ENCODE data around the gene RICTOR. TPM values are rescaled to one million over a fixed set of nuclear protein-coding genes. Genes with fewer than 3 reads are reported as not detected.

RICTOR gene
- total and polyA plus RNA-seq, 2 of the 4 experiments (the other 2 are of a cell fraction) = 4.1 to 35.7 TPM

- Histone ChIP-seq H3K4ac (ENCODE audit: low read depth, low read length) (no peak overlapping the region), H3K9me1 (ENCODE audit: insufficient read depth, low read length) (peaks cover 16% of the 10 kb centered on the region), H2AFZ (replicated peaks; ENCODE audit: low read length, poor library complexity) (no peak overlapping the region), H2BK5ac (ENCODE audit: low read depth, low read length, poor library complexity, severe bottlenecking) (no peak overlapping the region), H4K5ac (ENCODE audit: low read depth, low read length) (no peak overlapping the region), H2AK9ac (replicated peaks; ENCODE audit: low read depth, low read length, poor library complexity) (no peak overlapping the region), H2BK15ac (ENCODE audit: low read depth, low read length) (no peak overlapping the region), H3K14ac (replicated peaks; ENCODE audit: low read depth, low read length) (no peak overlapping the region), H3K4me2 (ENCODE audit: low read depth, low read length) (no peak overlapping the region), H2BK120ac (ENCODE audit: low read depth, low read length) (no peak overlapping the region), H3K9ac (ENCODE audit: low read depth, low read length) (no peak overlapping the region), H3K4me3 (ENCODE audit: insufficient read depth, low read depth, low read length) (no peak overlapping the region), H2BK20ac (ENCODE audit: low read depth, low read length) (no peak overlapping the region), H4K91ac (ENCODE audit: insufficient read depth, low read depth, low read length) (no peak overlapping the region), H3K4me1 (ENCODE audit: control insufficient read depth, insufficient read depth, low read length) (no peaks in the 10 kb centered on the region), H3K36me3 (ENCODE audit: control insufficient read depth, insufficient read depth, low read length) (peaks cover 60% of the 10 kb centered on the region), H3K9me3 (ENCODE audit: control insufficient read depth, insufficient read depth, low read length) (no peaks in the 10 kb centered on the region), H4K8ac (ENCODE audit: low read depth in 2 of 2, low read length in 2 of 2) (no peak overlapping the region), H2AK5ac (ENCODE audit: low read depth, low read length) (no peak overlapping the region), H3K27ac (ENCODE audit: insufficient read depth, low read length) (no peak overlapping the region), H3K18ac (ENCODE audit: low read depth, low read length) (no peak overlapping the region), H3K23ac (ENCODE audit: low read depth, low read length) (no peak overlapping the region), H3K56ac (ENCODE audit: extremely low read depth, insufficient read depth, low read length) (no peak overlapping the region), H3K27me3 (ENCODE audit: control insufficient read depth, insufficient read depth, low read length) (no peaks in the 10 kb centered on the region), H4K20me1 (ENCODE audit: insufficient read depth, low read length) (peaks cover 10% of the 10 kb centered on the region; the same call in 1 of the 2 replicates), H3K79me1 (ENCODE audit: low read depth in 1 of 2, low read length in 2 of 2) (peaks cover 10 to 34% of the 10 kb centered on the region in 2 experiments)
- intact Hi-C loops (cut with micrococcal nuclease) = no loop called here
- dilution Hi-C loops (cut with HindIII; ENCODE audit: low sequenced_read_pairs, unreplicated experiment) = no loop called here
- DNase-seq = no peak
- WGBS, 2 experiments (ENCODE audit: extremely low coverage in 2 of 2, insufficient read length in 1 of 2) = 100% methylated on average over 2 of the region's 8 CpGs; no CpG with 5 or more reads in 1 of the 2 experiments
- TF ChIP-seq MXI1 (IDR thresholded peaks at IDR 0.05; ENCODE audit: borderline replicate concordance, low read depth, low read length) (no peak), MAZ (IDR thresholded peaks at IDR 0.05; ENCODE audit: borderline replicate concordance, low read depth, low read length) (no peak), CHD1 (IDR thresholded peaks at IDR 0.05; ENCODE audit: low read depth, low read length) (no peak), USF2 (IDR thresholded peaks at IDR 0.05; ENCODE audit: low read depth, low read length) (no peak), BHLHE40 (IDR thresholded peaks at IDR 0.05; ENCODE audit: low read depth, low read length) (no peak), RCOR1 (IDR thresholded peaks at IDR 0.05; ENCODE audit: insufficient replicate concordance, low read length) (no peak), ELK1 (IDR thresholded peaks at IDR 0.05; ENCODE audit: borderline replicate concordance, low read depth, low read length) (no peak), RAD21 (IDR thresholded peaks at IDR 0.05; ENCODE audit: low read length) (no peak), FOS (IDR thresholded peaks at IDR 0.05; ENCODE audit: low read depth, low read length) (no peak), MAFK (IDR thresholded peaks at IDR 0.05; ENCODE audit: low read depth, low read length) (no peak), RFX5 (IDR thresholded peaks at IDR 0.05; ENCODE audit: low read depth, low read length) (no peak), CEBPB (IDR thresholded peaks at IDR 0.05; ENCODE audit: low read depth, low read length) (no peak), CTCF (conservative IDR thresholded peaks at IDR 0.05; ENCODE audit: low read depth, low read length) (no peak), SMC3 (IDR thresholded peaks at IDR 0.05; ENCODE audit: low read depth, low read length) (no peak), NFE2L2 (IDR thresholded peaks at IDR 0.05; ENCODE audit: low read depth, low read length) (no peak), POLR2A (IDR thresholded peaks at IDR 0.05; ENCODE audit: low read depth, low read length) (no peak)
- ChIA-PET CTCF (no interaction called here), POLR2A (ENCODE audit: unreplicated experiment) (no interaction called here)
- in situ Hi-C loops (cut with MboI; ENCODE audit: low sequenced_read_pairs) = no loop called here
- no peak for ATAC-seq (ENCODE audit: low read depth)
- no TSS peak for BruUV-seq (replicated peaks)
Observed at GRCh38 chr5:38888041-38888440, 186.2 kb downstream of the RICTOR start.
